CD14-positive monocyte (primary cell): ENCODE data around the gene EVA1C. TPM values are rescaled to one million over a fixed set of nuclear protein-coding genes. Genes with fewer than 3 reads are reported as not detected.
"Not testable (repeated sequence)": the region's sequence is repeated elsewhere in the genome, so short reads cannot be mapped to it uniquely, and the experiment has no call there.

ENCODE experiments used
- DNase-seq, 3 donors: peaks; one replicate each; pipeline ENCODE4 v3.0.0-alpha.2; 2011 to 2022
- H2AFZ ChIP-seq: 2 replicates; pipeline ENCODE4 v1.6.0; 2012; ENCODE audit warnings: mild to moderate bottlenecking, low read depth, low read length, inconsistent platforms; ENCODE audit not compliant: insufficient read depth, poor library complexity, severe bottlenecking
- H3K27ac ChIP-seq, 2 donors: 1 replicate in 1 of 2; 2 replicates in 1 of 2; pipeline ENCODE4 v1.5.1; 2012 to 2013; ENCODE audit warnings: low read length in 2 of 2, control low read depth in 1 of 2, inconsistent platforms in 1 of 2, low read depth in 1 of 2, mild to moderate bottlenecking in 1 of 2
- H3K27me3 ChIP-seq, 2 donors: one replicate each; pipeline versions ENCODE4 v1.6.0 to v1.6.1; 2011 to 2013; ENCODE audit warnings: low read length in 2 of 2; ENCODE audit not compliant: control insufficient read depth in 2 of 2, insufficient read depth in 2 of 2
- H3K36me3 ChIP-seq, 2 donors: replicated peaks in 1 of 2; 1 replicate in 1 of 2; 2 replicates in 1 of 2; pipeline versions ENCODE4 v1.5.1 to v1.6.1; 2012 to 2013; ENCODE audit warnings: low read length in 2 of 2, control low read depth in 1 of 2, inconsistent platforms in 1 of 2, mild to moderate bottlenecking in 1 of 2; ENCODE audit not compliant: insufficient read depth in 2 of 2, control insufficient read depth in 1 of 2
- H3K4me1 ChIP-seq, 2 donors: 1 replicate in 1 of 2; 2 replicates in 1 of 2; pipeline versions ENCODE4 v1.5.1 to v1.6.1; 2012 to 2013; ENCODE audit warnings: low read length in 2 of 2, control low read depth in 1 of 2, inconsistent platforms in 1 of 2, mild to moderate bottlenecking in 1 of 2, moderate library complexity in 1 of 2; ENCODE audit not compliant: insufficient read depth in 2 of 2, control insufficient read depth in 1 of 2
- H3K4me2 ChIP-seq: replicated peaks from 2 replicates; pipeline ENCODE3; 2012; ENCODE audit warnings: low read length, moderate library complexity, mild to moderate bottlenecking; ENCODE audit not compliant: poor library complexity, severe bottlenecking; ENCODE audit errors: extremely low read depth
- H3K4me3 ChIP-seq, 3 experiments: fragments of 200-600 bp in 1 of 3; sonication (generic) in 1 of 3; replicated peaks in 1 of 3; 1 replicate in 2 of 3; 2 replicates in 1 of 3; pipeline ENCODE4 v1.5.1; 2011 to 2013; ENCODE audit warnings: low read length in 3 of 3, mild to moderate bottlenecking in 3 of 3, control low read depth in 2 of 3, low read depth in 2 of 3, inconsistent platforms in 1 of 3, moderate library complexity in 1 of 3
- H3K79me2 ChIP-seq: 2 replicates; pipeline ENCODE4 v1.6.0; 2012; ENCODE audit warnings: mild to moderate bottlenecking, control low read depth, inconsistent platforms, low read length, moderate library complexity; ENCODE audit not compliant: insufficient read depth
- H3K9ac ChIP-seq: 2 replicates; pipeline ENCODE4 v1.6.0; 2017; ENCODE audit warnings: low read length, mild to moderate bottlenecking; ENCODE audit not compliant: insufficient read depth, poor library complexity, severe bottlenecking
- H3K9me3 ChIP-seq, 2 donors: replicated peaks in 1 of 2; 1 replicate in 1 of 2; 2 replicates in 1 of 2; pipeline versions ENCODE4 v1.5.1 to v1.6.1; 2012 to 2013; ENCODE audit warnings: low read length in 2 of 2, control low read depth in 1 of 2; ENCODE audit not compliant: control insufficient read depth in 1 of 2, insufficient read depth in 1 of 2
- H4K20me1 ChIP-seq: 2 replicates; pipeline ENCODE4 v1.6.0; 2012; ENCODE audit warnings: mild to moderate bottlenecking, low read length, control low read depth, moderate library complexity; ENCODE audit not compliant: insufficient read depth
- H3K27ac Mint-ChIP-seq, 7 donors: one replicate each; pipeline ENCODE4 v1.8.0; 2020; ENCODE audit warnings: mild to moderate bottlenecking in 7 of 7, mixed read lengths in 7 of 7, moderate library complexity in 6 of 7, inconsistent platforms in 2 of 7
- H3K27me3 Mint-ChIP-seq, 3 donors: one replicate each; pipeline ENCODE4 v1.8.0; 2021 to 2022; ENCODE audit warnings: low read depth in 3 of 3, mild to moderate bottlenecking in 3 of 3, mixed read lengths in 3 of 3, moderate library complexity in 3 of 3, inconsistent platforms in 1 of 3
- H3K36me3 Mint-ChIP-seq, 2 donors: one replicate each; pipeline ENCODE4 v1.8.0; 2020; ENCODE audit warnings: mixed read lengths in 2 of 2, inconsistent platforms in 1 of 2, mild to moderate bottlenecking in 1 of 2
- H3K4me1 Mint-ChIP-seq: one replicate; pipeline ENCODE4 v1.8.0; 2020; ENCODE audit warnings: mild to moderate bottlenecking, mixed read lengths
- H3K4me3 Mint-ChIP-seq, 2 donors: one replicate each; pipeline ENCODE4 v1.8.0; 2020; ENCODE audit warnings: mild to moderate bottlenecking in 2 of 2, mixed read lengths in 2 of 2, moderate library complexity in 1 of 2
- H3K9me3 Mint-ChIP-seq, 7 donors: one replicate each; pipeline ENCODE4 v1.8.0; 2020 to 2022; ENCODE audit warnings: mixed read lengths in 7 of 7, mild to moderate bottlenecking in 6 of 7, moderate library complexity in 6 of 7, inconsistent platforms in 2 of 7
- WGBS: methylation state at CpG from one replicate; pipeline ENCODE4 v1.1.5; 2013; ENCODE audit warnings: missing lambda C conversion rate; ENCODE audit not compliant: insufficient coverage; 5-methylcytosine and 5-hydroxymethylcytosine counted together
- intact Hi-C, 2 donors: fragments of 100-400 bp; cut with micrococcal nuclease; formaldehyde crosslinking; loops; one replicate each; pipeline versions ENCODE4 v1.15.0 to v1.15.1; 2023
- polyA plus RNA-seq, 3 donors: library from polyadenylated mRNA; depleted of rRNA in 1 of 3; unstranded in 2 of 3; stranded (reverse) in 1 of 3; fragments of 300-500 nt in 2 of 3; fragments of >200 nt in 1 of 3; fragmentation: Illumina TruSeq in 2 of 3; gene quantifications; 1 replicate in 2 of 3; 2 replicates in 1 of 3; pipeline ENCODE4 v1.2.3, GENCODE V29; 2012 to 2021
- TF ChIP-seq, protein P1 (sequence below): fragments of 200-600 bp; IDR thresholded peaks from one replicate; pipeline ENCODE4 v1.8.0; 2022; ENCODE audit warnings: antibody characterized with exemption, mild to moderate bottlenecking

The EVA1C gene
- polyA plus RNA-seq, 3 donors: 0.37 to 0.73 (median 0.63) TPM

- Histone ChIP-seq H3K27me3 (no peaks in the 10 kb centered on the region), H3K79me2 (no peaks in the 10 kb centered on the region), H3K36me3 (no peaks in the 10 kb centered on the region), H2AFZ (no peak overlapping the region), H3K27ac (no peak overlapping the region), H4K20me1 (no peaks in the 10 kb centered on the region), H3K4me2 (no peak overlapping the region), H3K4me1 (no peaks in the 10 kb centered on the region), H3K9me3 (no peaks in the 10 kb centered on the region), H3K4me3 (no peak overlapping the region), H3K9ac (no peak overlapping the region)
- Mint-ChIP-seq H3K36me3 (peaks cover 0 to 1% of the 10 kb centered on the region in 2 donors), H3K4me1 (no peaks in the 10 kb centered on the region), H3K4me3 (no peak overlapping the region), H3K27me3 (peaks cover 0 to 1% (median 0%) of the 10 kb centered on the region in 3 donors), H3K27ac (no peak overlapping the region), H3K9me3 (peaks cover 2 to 7% (median 3%) of the 10 kb centered on the region in 7 donors)
- WGBS: 90% methylated on average over 16 of the region's 16 CpGs
- intact Hi-C loops: no loop called here
- DNase-seq: no peak
- TF ChIP-seq, protein P1, sequence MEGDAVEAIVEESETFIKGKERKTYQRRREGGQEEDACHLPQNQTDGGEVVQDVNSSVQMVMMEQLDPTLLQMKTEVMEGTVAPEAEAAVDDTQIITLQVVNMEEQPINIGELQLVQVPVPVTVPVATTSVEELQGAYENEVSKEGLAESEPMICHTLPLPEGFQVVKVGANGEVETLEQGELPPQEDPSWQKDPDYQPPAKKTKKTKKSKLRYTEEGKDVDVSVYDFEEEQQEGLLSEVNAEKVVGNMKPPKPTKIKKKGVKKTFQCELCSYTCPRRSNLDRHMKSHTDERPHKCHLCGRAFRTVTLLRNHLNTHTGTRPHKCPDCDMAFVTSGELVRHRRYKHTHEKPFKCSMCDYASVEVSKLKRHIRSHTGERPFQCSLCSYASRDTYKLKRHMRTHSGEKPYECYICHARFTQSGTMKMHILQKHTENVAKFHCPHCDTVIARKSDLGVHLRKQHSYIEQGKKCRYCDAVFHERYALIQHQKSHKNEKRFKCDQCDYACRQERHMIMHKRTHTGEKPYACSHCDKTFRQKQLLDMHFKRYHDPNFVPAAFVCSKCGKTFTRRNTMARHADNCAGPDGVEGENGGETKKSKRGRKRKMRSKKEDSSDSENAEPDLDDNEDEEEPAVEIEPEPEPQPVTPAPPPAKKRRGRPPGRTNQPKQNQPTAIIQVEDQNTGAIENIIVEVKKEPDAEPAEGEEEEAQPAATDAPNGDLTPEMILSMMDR: no peak
Observed at GRCh38 chr21:32507342-32507919, 94.9 kb downstream of the EVA1C start.

GRCh38 chr21:32508036-32508435 is 95.5 kb downstream of the EVA1C start:
- H3K9ac ChIP-seq, H3K9me3 ChIP-seq, H3K4me1 Mint-ChIP-seq, H3K4me2 ChIP-seq, H3K4me3 ChIP-seq, H3K27me3 ChIP-seq, H3K27ac ChIP-seq, H3K27me3 Mint-ChIP-seq, H3K36me3 Mint-ChIP-seq, H3K36me3 ChIP-seq, H3K9me3 Mint-ChIP-seq, H3K79me2 ChIP-seq, H2AFZ ChIP-seq, DNase-seq, H4K20me1 ChIP-seq, H3K4me3 Mint-ChIP-seq, intact Hi-C loops, H3K4me1 ChIP-seq, H3K27ac Mint-ChIP-seq: not testable (repeated sequence)
- WGBS: 97% methylated on average over 3 of the region's 4 CpGs
